OCI-LY1 (cell line): Measurements from ENCODE around the gene USP22.

ENCODE experiments used
- H2AFZ ChIP-seq: fragments of 200-600 bp; sonication (generic), shearing (Covaris generic); 2 replicates; pipeline ENCODE4 v1.6.0; 2014; ENCODE audit warnings: antibody characterized with exemption, mild to moderate bottlenecking, low read length
- H3F3A ChIP-seq: fragments of 200-600 bp; sonication (generic), shearing (Covaris generic); 2 replicates; pipeline ENCODE4 v1.6.0; 2014; ENCODE audit warnings: mild to moderate bottlenecking, antibody characterized with exemption, low read length, moderate library complexity; ENCODE audit not compliant: insufficient read depth
- H3K27ac ChIP-seq: fragments of 200-600 bp; sonication (generic); 2 replicates; pipeline ENCODE4 v1.5.1; 2014; ENCODE audit warnings: low read length, mixed run types, mild to moderate bottlenecking, low read depth; ENCODE audit not compliant: poor library complexity, severe bottlenecking
- H3K27me3 ChIP-seq: fragments of 200-600 bp; sonication (generic); 2 replicates; pipeline ENCODE4 v1.6.0; 2014; ENCODE audit warnings: antibody characterized with exemption, mild to moderate bottlenecking, low read length, moderate library complexity; ENCODE audit not compliant: insufficient read depth
- H3K36me3 ChIP-seq: fragments of 200-600 bp; sonication (generic); 2 replicates; pipeline ENCODE4 v1.6.1; 2014; ENCODE audit warnings: mild to moderate bottlenecking, antibody characterized with exemption, low read length, moderate library complexity, mixed read lengths; ENCODE audit not compliant: insufficient read depth
- H3K4me1 ChIP-seq: fragments of 200-600 bp; sonication (generic); 2 replicates; pipeline ENCODE4 v1.5.1; 2014; ENCODE audit warnings: mild to moderate bottlenecking, low read length, moderate library complexity; ENCODE audit not compliant: insufficient read depth, severe bottlenecking
- H3K4me2 ChIP-seq: fragments of 200-600 bp; sonication (generic), shearing (Covaris generic); 2 replicates; pipeline ENCODE4 v1.6.1; 2014; ENCODE audit warnings: low read length
- H3K4me3 ChIP-seq: fragments of 200-600 bp; sonication (generic); 2 replicates; pipeline ENCODE4 v1.5.1; 2014; ENCODE audit warnings: low read length, low read depth, mild to moderate bottlenecking, mixed read lengths; ENCODE audit not compliant: poor library complexity, severe bottlenecking
- H3K79me2 ChIP-seq: fragments of 200-600 bp; shearing (Covaris generic); 2 replicates; pipeline ENCODE4 v1.6.1; 2016; ENCODE audit warnings: mixed run types, low read length, mixed read lengths; ENCODE audit not compliant: insufficient read depth
- H3K9ac ChIP-seq: fragments of 200-600 bp; sonication (generic), shearing (Covaris generic); 2 replicates; pipeline ENCODE4 v1.6.1; 2014; ENCODE audit warnings: mild to moderate bottlenecking, low read length, mixed read lengths
- H3K9me2 ChIP-seq: fragments of 200-600 bp; sonication (generic), shearing (Covaris generic); 2 replicates; pipeline ENCODE4 v1.6.1; 2014; ENCODE audit warnings: low read depth, mild to moderate bottlenecking, low read length, mixed read lengths
- H3K9me3 ChIP-seq: fragments of 200-600 bp; shearing (Covaris generic); 2 replicates; pipeline ENCODE4 v1.6.1; 2014; ENCODE audit warnings: low read length, mixed read lengths
- H4K20me1 ChIP-seq: fragments of 200-600 bp; sonication (generic), shearing (Covaris generic); 2 replicates; pipeline ENCODE4 v1.6.0; 2016; ENCODE audit warnings: mild to moderate bottlenecking, low read length; ENCODE audit not compliant: insufficient read depth
- EZH2 ChIP-seq: fragments of 200-600 bp; sonication (generic), shearing (Covaris generic); IDR thresholded peaks from 2 replicates; pipeline ENCODE4 v1.8.0; 2017; ENCODE audit warnings: borderline replicate concordance, mixed run types, mild to moderate bottlenecking, antibody characterized with exemption, low read length, moderate library complexity, mixed read lengths
- TF ChIP-seq, protein P1 (sequence below): fragments of 200-600 bp; sonication (generic), shearing (Covaris generic); IDR thresholded peaks from 2 replicates; pipeline ENCODE4 v1.5.1; 2017; ENCODE audit warnings: mild to moderate bottlenecking, antibody characterized with exemption, low read length, moderate library complexity, mixed read lengths

Gene USP22

DNA sequence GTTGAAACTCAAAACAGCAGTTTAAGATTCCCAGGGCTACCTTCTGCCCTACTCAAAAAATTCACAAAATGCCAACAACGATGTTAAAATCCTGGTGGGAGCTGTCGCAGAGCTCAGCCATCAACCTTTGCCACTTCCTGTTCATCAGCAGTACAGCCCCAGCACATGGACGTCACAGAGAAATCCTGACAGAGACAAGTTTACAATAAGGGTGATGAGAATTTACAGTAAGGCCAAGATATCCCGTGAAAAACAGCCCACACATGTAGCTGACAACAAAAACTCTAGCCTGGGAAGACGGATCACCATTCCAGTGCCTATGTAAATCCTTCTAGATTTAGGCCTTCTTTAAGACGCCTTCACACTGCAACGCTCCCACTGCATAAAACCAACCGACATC lies 18.8 kb downstream of the USP22 start:
- H3K9me3 ChIP-seq: no peaks in the 10 kb centered on the region
- no peaks in the 10 kb centered on the region for H3K9me2 ChIP-seq
- H2AFZ ChIP-seq: no peak overlapping the region
- no peaks in the 10 kb centered on the region for H3K4me1 ChIP-seq
- TF ChIP-seq EZH2: no peak
- TF ChIP-seq, protein P1, sequence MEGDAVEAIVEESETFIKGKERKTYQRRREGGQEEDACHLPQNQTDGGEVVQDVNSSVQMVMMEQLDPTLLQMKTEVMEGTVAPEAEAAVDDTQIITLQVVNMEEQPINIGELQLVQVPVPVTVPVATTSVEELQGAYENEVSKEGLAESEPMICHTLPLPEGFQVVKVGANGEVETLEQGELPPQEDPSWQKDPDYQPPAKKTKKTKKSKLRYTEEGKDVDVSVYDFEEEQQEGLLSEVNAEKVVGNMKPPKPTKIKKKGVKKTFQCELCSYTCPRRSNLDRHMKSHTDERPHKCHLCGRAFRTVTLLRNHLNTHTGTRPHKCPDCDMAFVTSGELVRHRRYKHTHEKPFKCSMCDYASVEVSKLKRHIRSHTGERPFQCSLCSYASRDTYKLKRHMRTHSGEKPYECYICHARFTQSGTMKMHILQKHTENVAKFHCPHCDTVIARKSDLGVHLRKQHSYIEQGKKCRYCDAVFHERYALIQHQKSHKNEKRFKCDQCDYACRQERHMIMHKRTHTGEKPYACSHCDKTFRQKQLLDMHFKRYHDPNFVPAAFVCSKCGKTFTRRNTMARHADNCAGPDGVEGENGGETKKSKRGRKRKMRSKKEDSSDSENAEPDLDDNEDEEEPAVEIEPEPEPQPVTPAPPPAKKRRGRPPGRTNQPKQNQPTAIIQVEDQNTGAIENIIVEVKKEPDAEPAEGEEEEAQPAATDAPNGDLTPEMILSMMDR: no peak
- peaks cover 93% of the 10 kb centered on the region for H3K36me3 ChIP-seq
- no peak overlapping the region for H3K4me3 ChIP-seq
- H3K27ac ChIP-seq: no peak overlapping the region
- H3K79me2 ChIP-seq: peaks cover 58% of the 10 kb centered on the region
- H3F3A ChIP-seq: no peaks in the 10 kb centered on the region
- H3K27me3 ChIP-seq: no peaks in the 10 kb centered on the region
- peaks cover 7% of the 10 kb centered on the region; the same call in 1 of the 2 replicates for H4K20me1 ChIP-seq
- no peak overlapping the region for H3K9ac ChIP-seq
- H3K4me2 ChIP-seq: no peak overlapping the region

DNA sequence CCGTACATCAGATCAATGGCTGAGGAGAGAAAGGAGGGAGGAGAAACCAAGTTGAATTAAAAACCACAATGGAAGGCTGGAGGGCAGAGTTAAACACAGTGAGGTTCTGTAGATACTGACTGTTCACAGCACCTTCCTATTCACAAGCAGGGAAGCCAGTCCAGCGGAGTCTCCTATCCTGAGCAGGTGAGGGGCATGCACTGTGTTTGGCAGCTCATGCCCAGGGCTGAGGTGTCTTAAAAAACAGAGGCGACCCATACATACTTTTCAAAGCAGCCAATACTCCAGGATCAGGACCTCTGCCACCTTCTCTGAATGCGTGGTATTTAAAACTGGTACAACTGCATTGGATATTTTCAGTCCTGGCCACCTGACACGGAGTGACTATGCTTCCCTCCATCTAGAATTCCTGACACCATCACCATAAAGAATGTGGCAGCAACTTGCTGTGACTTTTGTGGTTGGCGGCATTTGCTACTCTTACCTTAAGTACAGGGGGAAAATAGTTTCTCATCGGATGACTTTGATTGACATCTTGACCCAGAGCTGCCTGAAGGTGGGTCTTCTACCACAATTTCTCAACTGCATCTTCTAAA lies 21.5 kb downstream of the USP22 start:
- peaks cover 93% of the 10 kb centered on the region for H3K36me3 ChIP-seq
- no peaks in the 10 kb centered on the region for H3K4me1 ChIP-seq
- H3K9ac ChIP-seq: no peak overlapping the region
- no peak overlapping the region for H3K4me2 ChIP-seq
- no peaks in the 10 kb centered on the region for H3K9me2 ChIP-seq
- no peaks in the 10 kb centered on the region for H3F3A ChIP-seq
- H3K79me2 ChIP-seq: peaks cover 36% of the 10 kb centered on the region
- no peak overlapping the region for H2AFZ ChIP-seq
- no peak overlapping the region for H3K27ac ChIP-seq
- no peaks in the 10 kb centered on the region for H3K27me3 ChIP-seq
- no peaks in the 10 kb centered on the region for H3K9me3 ChIP-seq
- H4K20me1 ChIP-seq: no peaks in the 10 kb centered on the region
- H3K4me3 ChIP-seq: no peak overlapping the region
- TF ChIP-seq EZH2: no peak
- TF ChIP-seq, protein P1: no peak

DNA sequence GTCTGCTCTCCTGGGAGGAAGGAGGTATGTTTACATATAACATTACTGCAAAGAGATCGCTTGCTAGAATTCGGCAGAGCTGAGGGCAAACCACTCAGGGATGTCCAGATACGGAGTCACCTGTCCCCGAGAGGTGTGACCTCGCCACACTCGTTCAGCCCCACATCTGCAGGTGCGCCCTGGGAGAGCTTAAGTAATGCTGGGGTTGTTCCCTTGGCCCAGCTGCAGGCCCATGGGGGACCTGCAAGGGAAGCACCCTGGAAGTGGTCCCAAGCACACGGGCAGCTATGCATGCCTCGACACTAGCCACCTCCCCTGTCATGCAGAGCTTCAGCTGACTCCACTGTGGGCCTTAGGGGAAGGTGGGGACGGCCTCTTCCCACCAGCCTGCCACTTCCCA lies 22.2 kb downstream of the USP22 start:
- Histone ChIP-seq H3K9me2 (no peaks in the 10 kb centered on the region), H2AFZ (no peak overlapping the region), H3K9me3 (no peaks in the 10 kb centered on the region), H3K27me3 (no peaks in the 10 kb centered on the region), H3F3A (no peaks in the 10 kb centered on the region), H3K4me1 (no peaks in the 10 kb centered on the region), H4K20me1 (no peaks in the 10 kb centered on the region), H3K4me3 (no peak overlapping the region), H3K9ac (no peak overlapping the region), H3K36me3 (peaks cover 93% of the 10 kb centered on the region), H3K4me2 (no peak overlapping the region), H3K27ac (peak overlapping the region; percentile 6), H3K79me2 (peaks cover 31% of the 10 kb centered on the region)
- no peak for TF ChIP-seq EZH2
- TF ChIP-seq, protein P1: no peak
